AG20443 (cell line): ENCODE data around the gene TLE5.
"Not testable (repeated sequence)": the region's sequence is repeated elsewhere in the genome, so short reads cannot be mapped to it uniquely, and the experiment has no call there.

Experiments
- DNase-seq: peaks from one replicate; pipeline ENCODE4 v3.0.0; 2012; ENCODE audit warnings: low spot score, mixed read lengths

Gene TLE5

DNA sequence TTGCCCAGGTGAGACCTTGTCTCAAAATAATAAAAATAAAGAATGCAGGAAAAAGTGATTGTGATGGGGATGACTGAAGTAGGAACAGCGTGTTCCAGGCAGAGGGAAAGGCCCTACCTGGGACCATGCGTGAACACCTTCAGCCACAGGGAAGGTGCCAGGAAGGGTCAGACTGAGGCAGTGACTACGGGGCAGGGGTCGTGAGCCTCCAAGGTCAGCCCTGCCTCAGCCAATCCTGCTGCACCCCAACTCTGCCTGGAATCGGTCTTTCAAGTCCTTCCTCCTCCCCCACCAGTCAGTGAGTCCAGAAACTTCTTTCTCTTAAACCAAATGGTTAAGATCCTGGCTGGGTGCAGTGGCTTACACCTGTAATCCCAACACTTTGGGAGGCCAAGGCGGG, 17.1 kb downstream of the TLE5 start:
- DNase-seq: no peak

DNA sequence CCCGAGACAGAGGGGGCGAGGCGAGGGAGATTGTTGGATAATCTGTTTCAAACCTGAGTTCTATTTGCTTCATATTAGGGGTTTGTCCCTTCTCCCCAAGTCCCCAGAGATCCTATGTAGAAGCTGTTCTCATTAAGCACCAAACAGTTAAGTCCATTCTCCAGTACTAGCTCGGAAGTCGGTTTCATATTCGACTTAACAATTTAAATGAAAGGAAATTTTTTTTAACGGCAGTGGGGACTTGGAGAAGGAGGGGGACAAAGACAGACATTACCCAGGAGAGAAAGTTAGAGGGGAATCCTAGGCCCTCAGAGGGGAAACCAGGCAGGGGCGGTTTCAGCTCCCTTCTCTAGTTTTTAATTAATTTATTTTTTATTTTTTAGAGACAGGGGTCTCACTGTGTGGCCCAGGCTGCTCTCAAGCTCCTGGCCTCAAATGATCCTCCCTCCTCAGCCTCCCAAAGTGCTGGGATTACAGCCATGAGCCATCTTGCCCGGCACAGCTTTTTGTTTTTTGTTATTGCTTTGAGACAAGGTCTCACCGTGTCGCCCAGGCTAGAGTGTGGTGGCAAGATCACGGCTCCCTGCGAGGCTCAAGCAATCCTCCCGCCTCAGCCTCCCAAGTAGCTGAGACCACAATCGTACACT, 19.6 kb downstream of the TLE5 start:
- DNase-seq: no peak

- DNase-seq: no peak
These were observed 20.3 kb downstream of the TLE5 start for GRCh38 chr19:3041761-3042620.

DNA sequence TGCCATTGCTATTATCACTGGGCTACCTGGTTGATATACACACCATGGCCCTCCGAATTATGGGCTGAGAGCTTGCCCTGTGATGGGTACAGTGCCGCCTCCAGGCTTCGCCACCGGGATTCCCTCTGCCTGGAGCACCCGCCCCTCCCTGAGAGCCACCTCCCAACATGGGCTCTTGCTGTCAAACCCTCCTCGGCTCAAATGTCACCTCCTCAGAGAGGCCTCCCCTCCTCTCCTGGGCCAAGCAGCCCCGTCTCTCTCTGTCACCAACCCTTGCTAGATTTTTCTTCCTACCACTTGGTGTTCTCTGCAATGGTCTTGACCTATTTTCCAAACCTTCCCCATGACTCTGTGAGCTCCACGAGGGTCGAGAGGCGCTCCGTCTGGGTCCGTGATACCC, 21.0 kb downstream of the TLE5 start:
- no peak for DNase-seq

GRCh38 chr19:3039641-3040077, 22.6 kb downstream of the TLE5 start:
- DNase-seq: no peak

- DNase-seq: no peak
These were observed 23.2 kb downstream of the TLE5 start for GRCh38 chr19:3039125-3039524.

DNA sequence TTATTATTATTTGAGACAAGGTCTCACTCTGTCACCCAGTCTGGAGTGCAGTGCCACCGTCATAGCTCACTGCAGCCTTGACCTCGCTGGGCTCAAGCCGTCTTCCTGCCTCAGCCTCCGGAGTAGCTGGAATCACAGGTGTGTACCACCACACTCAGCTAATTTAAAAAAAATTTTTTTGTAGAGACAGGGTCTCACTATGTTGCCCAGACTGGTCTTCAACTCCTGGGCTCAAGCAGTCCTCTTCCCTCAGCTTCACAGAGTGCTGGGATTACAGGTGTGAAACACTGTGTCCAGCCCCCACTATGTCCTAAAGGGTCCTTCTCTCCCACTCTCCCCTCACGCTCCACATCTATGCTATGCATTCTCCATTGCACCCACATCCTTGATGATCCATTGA, 24.1 kb downstream of the TLE5 start:
- DNase-seq: no peak

DNA sequence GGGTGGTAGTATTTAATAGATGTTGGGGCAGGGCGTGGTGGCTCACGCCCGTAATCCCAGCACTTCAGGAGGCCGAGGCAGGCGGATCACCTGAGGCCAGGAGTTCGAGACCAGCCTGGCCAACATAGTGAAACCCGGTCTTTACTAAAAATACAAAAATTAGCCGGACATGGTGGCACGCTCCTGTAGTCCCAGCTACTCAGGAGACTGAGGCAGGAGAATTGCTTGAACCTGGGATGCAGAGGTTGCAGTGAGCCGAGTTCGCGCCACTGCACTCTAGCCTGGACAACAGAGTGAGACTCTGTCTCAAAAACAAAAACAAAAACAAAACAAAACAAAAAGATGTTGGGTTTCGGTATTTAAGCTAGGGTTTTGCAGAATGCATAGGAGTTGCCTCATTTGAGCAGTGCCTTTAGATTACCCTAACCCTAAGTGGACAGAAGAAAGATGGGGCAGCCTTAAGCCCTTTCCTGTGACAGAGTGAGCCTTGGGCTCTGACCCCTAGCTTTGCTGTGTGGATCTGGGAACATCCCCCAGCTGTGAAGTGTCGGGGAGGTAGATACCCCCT, 25.2 kb downstream of the TLE5 start:
- not testable (repeated sequence) for DNase-seq

GRCh38 chr19:3036119-3036976, 25.9 kb downstream of the TLE5 start:
- DNase-seq: peak; percentile 94

DNA sequence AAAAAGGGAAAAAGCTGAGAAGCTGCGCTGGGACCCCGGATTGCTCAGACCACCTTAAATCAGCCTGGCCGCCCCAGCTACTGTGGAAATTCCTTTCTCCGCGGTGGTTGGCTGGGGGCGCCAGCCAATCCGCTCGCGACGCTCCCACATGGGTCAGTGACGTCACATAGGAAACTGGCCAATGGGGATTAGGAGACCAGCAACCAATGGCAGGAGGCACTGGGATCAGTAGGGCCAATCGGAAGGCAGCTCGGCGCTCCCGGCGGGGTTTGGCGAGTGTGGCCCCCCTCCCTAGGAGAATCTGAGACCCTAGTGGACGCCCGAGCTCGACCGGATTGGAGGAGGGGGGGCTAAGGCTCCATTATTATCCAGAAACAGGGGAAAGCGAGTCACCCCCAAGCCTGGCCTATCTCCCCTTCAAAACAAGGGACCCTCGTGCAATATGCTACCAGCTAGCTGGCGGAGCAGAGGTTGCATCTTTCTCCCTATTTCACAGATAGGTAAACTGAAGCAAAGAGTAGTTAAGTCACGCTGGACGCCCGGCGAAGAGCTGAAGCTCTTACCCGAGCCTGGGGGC, 26.7 kb downstream of the TLE5 start:
- peak; percentile 100 for DNase-seq

DNA sequence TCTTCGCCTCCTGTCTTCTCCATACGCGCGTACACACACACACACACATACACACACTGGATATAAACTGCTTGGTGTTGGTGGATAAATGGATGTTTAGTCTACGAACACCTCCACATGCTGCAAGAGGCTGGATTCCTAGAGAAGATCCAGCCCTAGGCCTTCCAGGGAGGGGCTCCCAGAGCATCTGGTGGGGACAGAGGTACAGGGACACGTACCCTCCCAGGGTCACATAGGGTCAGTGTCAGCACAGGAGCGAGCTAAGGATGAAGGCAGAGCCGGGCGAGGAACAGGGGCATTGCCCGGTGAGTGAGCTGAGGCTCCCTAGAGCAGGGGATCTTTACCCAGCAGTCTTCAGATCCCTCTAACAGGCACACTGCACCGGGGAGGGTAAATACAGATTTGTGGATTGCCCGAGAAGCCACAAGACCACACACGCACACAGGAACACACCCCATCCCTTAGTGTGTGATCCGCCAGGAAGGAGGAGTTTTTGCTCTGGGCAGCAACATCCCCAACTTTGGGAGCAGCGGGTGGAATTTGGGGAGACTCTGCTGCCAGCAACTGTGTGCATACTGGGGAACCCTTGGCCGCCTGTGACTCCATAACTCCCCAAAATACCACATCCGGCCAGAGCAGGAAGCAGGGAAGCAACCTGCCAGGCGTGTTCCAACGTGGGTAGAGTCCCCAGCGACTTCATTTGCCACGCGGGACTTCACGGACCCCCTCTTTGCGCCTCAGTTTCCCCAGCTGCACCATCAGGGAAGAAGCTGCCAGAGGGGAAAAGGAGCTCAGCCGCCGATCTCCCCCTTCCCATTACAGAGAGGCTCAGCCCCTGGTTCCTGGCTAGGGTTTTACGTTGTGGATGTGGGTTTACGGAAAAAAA, 27.4 kb downstream of the TLE5 start:
- peak; percentile 42 for DNase-seq

DNA sequence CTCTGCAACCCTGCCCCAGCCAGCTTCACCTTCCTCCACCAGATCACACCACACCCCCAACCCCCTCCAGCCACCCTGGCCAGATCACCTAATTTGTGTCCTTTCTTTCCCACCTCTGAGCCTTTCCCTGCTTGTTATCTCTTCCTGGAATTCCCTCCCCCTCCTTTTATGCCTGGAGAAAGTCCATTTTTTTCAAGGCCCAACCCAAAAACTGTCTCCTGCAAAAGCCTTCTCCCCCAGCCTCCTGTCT, 28.0 kb downstream of the TLE5 start:
- no peak for DNase-seq

DNA sequence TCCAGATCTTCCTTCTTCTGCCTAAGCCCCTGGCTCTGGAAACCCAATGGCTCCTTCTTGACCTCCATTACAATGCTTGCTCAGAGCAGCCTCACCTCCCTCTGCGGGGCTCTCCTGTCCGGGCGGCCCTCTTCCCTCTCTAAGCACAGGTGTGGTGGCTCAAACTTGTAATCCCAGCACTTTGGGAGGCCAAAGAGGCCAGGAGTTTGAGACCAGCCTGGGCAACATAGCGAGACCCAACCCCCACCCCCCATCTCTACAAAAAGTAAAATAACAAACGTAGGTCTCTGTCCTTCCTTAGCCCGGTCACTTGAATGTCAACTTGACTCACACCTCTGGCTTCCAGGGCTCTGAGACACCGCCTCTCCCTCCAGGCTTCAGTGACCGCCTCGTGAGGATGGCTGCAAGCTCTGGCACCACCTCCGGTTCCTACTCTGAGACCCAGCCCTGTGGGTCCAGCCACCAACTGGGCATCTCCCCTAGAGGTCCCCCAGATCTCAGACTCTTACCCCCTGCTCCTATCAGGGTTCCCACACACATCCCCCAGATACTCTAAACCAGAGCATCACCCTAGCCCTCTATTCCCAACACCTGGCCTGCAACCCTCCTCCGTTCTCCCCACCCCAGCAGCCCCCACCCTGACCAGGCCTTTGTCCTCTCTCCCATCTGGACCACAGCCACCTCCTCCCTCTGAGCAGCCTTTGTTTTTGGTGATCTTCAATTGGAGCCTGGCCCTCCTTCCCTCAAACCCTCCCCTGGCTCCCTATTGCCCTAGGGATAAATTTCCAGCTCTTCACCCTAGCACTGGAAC, 28.5 kb downstream of the TLE5 start:
- no peak for DNase-seq

DNA sequence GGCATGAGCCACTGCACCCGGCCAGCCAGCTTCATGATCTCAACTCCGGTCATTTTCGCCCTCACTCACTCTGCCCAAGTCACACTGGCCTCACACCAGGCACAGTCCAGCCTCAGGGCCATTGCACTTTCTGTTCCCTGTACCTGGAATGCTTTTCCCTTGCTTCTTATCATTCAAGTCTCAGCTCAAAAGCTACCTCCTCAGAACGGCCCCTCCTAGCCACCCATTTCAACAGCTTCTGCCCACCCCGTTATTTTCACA, 30.8 kb downstream of the TLE5 start:
- DNase-seq: no peak

DNA sequence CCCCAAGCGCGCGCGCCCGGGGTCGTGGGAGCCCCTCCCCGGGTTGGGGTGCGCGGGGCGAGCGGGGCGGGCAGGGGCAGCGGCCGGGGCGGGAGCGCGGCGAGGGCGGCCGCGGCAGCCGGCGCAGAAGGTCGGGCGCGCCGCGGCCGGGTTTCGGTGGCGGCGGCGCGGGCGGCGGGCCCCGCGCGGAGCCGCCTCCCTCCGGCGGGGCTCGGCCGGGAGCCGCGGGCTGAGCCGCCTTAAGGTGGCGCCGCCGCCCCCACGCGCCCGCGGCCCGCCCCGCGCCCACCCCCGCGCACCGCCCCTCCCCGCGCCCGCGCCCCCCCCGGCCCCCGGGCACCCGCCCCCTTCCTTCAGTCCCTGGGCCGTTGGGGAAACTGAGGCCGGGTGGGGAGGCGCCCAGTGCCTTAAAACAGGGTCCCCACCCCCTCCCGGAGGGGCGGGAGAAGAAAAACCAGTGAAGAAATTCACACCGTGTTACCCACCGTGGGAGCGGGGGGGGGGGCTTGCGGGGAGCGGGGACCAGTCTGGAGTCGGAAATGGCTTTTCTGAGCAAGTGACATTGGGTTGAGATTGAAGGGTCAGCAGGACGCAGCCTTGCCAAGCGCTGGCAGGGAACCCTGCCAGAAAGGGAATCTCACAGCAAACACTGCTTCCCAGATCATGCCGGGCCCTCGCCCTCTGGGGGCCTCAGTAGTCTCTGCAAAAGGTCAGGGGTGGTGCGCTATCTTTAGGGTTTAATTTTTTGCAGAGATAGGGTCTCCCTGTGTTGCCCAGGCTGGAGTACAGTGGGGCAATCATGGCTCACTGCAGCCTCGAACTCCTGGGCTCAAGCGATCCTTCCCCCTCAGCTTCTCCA, 33.0 kb downstream of the TLE5 start, which contains the start of gene TLE2:
Gene TLE2 (minus strand): TSS at position 216 of the 859 bp plus-strand sequence. CDS start 376 bp downstream, outside the sequence.
- peak; percentile 70 for DNase-seq

GRCh38 chr19:3028305-3029064, 33.8 kb downstream of the TLE5 start:
- no peak for DNase-seq

DNA sequence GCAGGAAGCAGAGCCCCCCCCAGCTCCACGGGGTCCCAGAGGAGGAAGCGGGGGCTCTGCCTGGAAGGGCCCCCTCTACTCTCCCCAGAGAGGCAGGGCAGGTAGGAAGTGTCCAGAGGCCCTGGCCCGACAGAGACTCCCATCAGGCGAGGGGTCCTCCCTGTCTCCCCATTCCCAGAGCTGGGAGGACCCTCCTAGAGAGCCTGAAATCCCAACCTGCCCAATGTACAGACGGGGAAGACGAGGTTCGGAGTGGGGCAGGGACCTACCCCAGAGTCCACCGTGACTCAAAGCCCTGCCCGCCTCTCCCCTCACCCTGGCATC, 34.4 kb downstream of the TLE5 start:
- peak; percentile 8 for DNase-seq

DNA sequence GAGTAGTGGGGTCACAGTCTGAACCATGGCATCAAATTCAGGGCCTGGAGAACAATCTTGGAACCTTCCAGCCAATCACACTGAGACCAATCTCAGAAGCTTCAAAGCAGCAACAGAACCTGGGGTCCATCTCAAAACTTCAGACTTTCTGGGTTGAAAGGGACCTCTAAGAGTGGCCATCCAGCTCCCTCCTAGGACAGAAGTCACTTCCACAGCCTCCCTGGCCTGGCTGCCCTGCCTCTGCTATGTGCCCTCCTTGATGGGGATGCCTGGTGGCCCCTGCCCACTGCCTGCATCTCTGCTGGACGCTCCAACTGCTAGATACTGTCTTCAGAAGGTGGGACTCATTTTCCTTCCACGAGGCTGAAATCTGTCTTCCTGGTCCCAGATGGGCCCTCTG, 35.0 kb downstream of the TLE5 start:
- peak; percentile 9 for DNase-seq

- DNase-seq: no peak
These were observed 35.5 kb downstream of the TLE5 start for GRCh38 chr19:3026768-3027167.
